Stimulated activated CD4-positive, alpha-beta T cell treated with anti-CD3 and anti-CD28 coated beads, Interleukin-4, amount 100 ng/mL, for 48 hours (primary cell): Measurements from ENCODE around the gene KCNMA1.

ENCODE experiments used
- DNase-seq, 2 donors: peaks; one replicate each; pipeline ENCODE4 v3.0.0-alpha.2; 2020; ENCODE audit warnings: low read depth in 2 of 2

Gene KCNMA1

DNA sequence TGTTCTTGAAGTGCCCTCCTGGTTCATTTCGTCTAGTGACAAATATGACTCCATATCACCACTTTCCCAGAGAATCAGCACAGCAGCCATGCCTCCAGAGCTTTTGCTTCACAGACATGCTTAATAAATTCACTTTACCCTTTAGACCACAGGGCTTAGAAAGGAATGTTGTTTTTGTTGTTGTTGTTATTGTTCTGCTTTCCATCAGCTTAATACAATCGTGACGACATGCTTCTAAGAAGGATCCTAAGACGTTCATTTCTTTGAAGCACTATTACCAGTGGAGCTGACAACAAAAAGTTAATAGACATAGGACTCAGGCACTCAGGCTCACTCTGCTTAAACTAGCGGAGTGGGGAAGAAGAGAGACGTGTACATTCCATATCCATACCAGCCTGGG is 418.6 kb downstream of the KCNMA1 start:
- no peak for DNase-seq

DNA sequence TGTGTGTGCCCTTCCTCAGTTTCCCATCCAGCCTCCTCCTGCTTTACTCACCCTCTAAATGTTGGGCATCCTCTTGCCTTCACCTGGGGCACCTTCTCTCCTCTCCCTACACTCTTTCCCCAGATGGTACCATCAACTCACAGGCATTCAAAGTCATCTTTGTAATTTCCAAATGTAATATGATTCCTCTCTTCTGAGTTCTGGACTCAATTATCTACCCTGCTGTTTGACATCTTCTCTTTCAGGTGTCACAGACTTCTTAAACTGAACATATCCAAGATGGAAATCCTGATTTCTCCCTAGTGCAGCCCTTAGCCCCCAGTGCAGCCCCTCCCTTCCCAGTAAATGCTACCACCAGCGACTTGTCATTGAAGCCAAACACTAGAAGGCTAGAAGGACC is 422.8 kb downstream of the KCNMA1 start:
- DNase-seq, result no peak

- DNase-seq, result no peak
These were observed 425.0 kb downstream of the KCNMA1 start for GRCh38 chr10:77212632-77213031.

DNA sequence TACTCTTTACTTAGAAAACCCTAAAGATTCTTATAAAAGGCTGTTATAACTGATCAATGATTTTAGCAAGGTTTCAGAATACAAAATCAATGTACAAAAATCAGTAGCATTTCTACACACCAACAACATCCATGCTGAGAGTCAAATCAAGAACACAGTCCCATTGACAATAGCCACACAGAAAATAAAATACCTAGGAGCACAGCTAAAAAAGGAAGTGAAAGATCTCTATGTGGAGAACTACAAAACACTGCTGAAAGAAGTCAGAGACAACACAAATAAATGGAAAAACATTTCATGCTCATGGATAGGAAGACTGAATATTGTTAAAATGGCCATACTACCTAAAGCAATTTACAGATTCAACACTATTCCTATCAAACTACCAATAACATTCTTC is 427.0 kb downstream of the KCNMA1 start:
- no peak for DNase-seq

- no peak for DNase-seq
These were observed 428.8 kb downstream of the KCNMA1 start for GRCh38 chr10:77208684-77209256.

GRCh38 chr10:77207828-77208185 is 429.8 kb downstream of the KCNMA1 start:
- no peak for DNase-seq

DNA sequence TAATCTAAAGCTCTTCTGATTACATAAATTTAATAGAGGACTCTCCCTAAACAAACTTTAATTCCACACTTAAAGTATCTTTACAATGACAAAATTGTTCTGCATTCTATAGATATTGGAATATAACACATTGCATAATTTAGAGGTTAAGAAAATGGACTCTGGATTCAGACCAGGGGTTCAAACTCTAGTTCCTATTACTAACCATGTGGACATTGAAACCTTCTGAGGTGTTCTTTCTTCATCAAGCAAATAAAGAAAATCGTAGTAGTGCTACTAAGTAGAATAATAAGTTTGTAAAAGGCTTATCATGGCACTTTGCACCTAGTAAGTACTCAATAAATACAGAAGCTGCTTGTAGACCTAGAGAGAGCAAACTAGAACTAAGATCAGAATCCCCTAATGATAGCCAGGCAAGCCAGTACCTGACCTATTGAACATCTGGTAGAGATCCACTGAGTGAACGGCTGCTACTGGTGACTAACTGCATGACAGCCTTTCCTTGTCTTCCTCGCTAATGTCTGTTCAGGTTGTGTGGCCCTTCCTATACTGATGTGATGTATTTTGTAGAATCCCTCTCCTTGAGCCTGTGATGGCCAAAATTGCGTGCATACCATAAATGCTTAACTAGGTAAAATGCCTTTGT is 430.3 kb downstream of the KCNMA1 start:
- DNase-seq, result no peak

GRCh38 chr10:77205135-77205534 is 432.5 kb downstream of the KCNMA1 start:
- DNase-seq, result no peak

- no peak for DNase-seq
These were observed 433.4 kb downstream of the KCNMA1 start for GRCh38 chr10:77204171-77204570.

DNA sequence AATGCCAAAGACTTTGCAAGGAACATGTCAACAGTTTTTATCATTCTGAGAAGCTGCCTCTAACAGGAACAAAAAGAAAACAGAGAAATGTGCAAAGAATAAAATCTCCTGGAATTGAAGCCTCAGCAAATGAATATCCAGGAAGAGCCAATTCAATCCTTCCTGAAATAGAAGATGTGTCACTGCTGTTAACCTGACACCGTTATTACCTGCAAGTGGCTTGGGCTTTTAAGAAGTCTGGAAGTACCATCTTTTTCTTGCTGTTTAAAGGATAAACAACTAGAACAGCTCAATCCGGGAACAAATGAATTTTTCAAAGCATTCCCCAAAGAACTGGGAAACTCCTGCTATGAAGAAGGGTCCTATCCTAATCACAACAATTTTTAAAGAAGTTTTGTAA is 434.8 kb downstream of the KCNMA1 start:
- no peak for DNase-seq

DNA sequence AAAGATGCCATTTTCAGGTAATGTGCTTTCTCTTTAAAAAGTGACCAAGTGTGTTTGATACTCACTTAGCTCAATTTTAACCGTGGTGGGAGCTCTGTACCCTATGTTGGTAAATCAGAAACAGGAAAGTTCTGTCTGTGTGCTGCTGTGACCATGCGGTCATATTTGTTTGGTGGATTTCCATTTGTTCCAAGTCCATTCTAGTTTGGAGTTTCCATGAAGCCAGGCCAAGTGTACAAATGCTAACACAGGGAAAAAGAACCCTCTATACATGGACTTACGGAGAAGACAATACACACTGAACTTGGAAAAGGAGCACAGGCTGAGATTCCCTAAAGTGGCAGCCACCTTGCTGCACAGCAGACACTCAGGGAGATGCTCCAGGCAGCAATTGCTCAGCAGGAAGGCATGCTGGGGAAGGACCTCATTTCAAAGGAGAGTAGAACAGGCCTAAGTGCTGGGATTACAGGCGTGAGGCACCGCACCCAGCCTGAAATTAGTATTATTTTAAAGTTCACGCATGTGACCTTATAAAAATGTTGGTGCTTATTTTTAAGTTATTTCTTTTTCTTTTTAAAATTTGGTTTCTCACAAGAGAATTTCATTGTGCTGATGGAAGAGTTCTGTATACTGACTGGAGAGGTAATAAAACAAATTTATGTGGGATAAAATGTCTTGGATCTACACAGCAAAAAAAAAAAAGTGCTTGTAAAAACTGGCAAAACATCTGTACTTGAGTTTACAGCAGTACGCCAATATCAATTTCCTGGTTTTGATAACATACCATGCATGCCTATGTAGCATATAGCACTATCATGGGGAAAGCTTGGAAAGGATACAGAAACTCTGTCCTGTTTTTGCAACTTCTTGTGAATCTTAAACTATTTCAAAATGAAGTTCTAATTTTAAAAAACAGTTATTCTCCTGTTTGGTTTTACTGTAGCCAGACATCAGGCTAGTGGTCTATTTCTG is 436.2 kb downstream of the KCNMA1 start:
- no peak for DNase-seq

GRCh38 chr10:77197544-77197943 is 440.1 kb downstream of the KCNMA1 start:
- no peak for DNase-seq

- no peak for DNase-seq
These were observed 441.0 kb downstream of the KCNMA1 start for GRCh38 chr10:77196614-77197013.

- DNase-seq, result no peak
These were observed 442.5 kb downstream of the KCNMA1 start for GRCh38 chr10:77195101-77195500.

DNA sequence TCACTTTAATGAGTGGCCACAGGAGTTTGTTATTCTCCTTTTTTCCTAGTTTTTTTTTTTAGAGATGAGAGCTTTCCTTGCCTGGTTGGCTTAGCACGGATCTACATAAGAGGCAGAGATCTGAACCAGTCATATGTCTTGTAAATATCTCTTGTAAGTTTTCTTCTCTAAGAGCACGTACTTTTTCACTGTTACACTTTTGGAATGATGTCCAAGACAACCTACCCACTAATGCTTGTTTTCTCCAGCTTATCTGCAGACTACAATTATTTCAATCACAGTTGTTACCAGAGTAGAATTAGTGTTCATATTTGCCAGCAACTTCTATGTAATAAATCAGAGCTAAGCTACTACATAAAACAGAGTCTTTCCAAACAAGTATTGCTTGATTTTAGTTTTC is 444.6 kb downstream of the KCNMA1 start:
- no peak for DNase-seq

DNA sequence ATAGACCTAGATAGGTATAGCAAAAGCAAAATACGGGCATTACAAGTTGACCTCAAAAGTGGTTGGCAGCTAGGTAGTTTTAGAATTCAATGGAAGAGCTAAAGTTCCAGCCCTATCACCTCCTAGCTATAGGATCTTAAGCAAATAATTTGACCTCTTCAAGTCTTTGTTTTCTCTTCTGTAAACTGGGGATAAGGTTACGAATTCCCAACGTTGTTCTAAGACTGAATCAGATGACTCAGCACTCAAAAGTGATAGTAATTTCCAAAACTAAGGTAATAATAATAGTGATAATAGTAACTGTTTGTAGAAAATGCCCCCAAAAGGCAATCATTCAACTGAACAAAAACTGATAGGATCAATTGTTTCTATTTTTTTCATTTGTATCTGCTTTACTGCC is 445.2 kb downstream of the KCNMA1 start:
- DNase-seq, result no peak

- DNase-seq, result no peak
These were observed 446.1 kb downstream of the KCNMA1 start for GRCh38 chr10:77191324-77192049.

GRCh38 chr10:77190291-77190690 is 447.3 kb downstream of the KCNMA1 start:
- DNase-seq, result no peak

- DNase-seq, result no peak
These were observed 448.1 kb downstream of the KCNMA1 start for GRCh38 chr10:77189520-77189919.

- no peak for DNase-seq
These were observed 448.5 kb downstream of the KCNMA1 start for GRCh38 chr10:77189075-77189474.

- DNase-seq, result no peak
These were observed 449.1 kb downstream of the KCNMA1 start for GRCh38 chr10:77188521-77188920.

DNA sequence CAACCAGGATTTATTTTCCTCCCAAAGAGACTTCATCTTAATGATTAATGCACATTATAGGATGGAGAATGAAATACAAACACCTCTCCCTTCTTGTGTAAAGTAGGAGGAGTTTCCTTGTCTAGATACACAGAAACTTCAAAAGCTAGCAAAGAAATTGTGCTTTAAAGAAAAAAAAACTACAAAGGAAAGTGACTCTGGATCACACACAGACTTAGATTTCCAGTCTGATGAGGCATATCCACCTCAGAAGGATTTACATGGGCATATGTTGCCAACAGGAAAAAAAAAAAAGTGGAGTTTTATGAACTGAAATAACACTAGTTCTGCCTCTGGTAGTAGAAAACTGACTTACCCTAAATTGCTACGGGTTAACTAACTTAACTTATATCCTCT is 449.6 kb downstream of the KCNMA1 start:
- no peak for DNase-seq
